HG03108 (cell line): ENCODE results near the gene OTUD7B.
A peak's percentile ranks its signal among the peaks of the same experiment; 100 is the strongest.

ENCODE experiments used
- ATAC-seq: cut with Tn5 transposase; IDR thresholded peaks from one replicate; pipeline ENCODE4 v1.9.1; 2021; ENCODE audit warnings: moderate library complexity; ENCODE audit not compliant: unreplicated experiment

The OTUD7B gene

GRCh38 chr1:150003801-150004200, 6.7 kb downstream of the OTUD7B start:
- ATAC-seq, result no peak

GRCh38 chr1:150002217-150002616, 8.3 kb downstream of the OTUD7B start:
- no peak for ATAC-seq

DNA sequence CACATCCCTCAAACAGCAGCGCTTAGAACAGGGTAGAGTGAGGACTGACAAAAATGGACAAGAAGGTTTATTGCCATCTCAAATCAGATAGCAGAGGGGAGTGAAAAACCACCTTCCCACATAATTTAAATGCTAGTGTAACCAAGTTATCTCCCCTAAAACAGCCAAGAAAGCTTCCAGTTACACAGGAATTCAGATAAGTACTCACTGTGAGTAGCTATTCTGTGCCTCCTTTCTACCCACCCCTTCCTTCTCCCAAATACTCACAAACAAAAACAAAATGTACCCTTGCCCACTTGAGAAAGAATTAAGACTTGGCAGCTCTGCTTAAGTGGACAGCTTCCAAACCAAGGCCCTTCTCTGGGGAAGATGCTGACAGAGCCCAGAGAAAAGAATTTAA, 9.1 kb downstream of the OTUD7B start:
- no peak for ATAC-seq

DNA sequence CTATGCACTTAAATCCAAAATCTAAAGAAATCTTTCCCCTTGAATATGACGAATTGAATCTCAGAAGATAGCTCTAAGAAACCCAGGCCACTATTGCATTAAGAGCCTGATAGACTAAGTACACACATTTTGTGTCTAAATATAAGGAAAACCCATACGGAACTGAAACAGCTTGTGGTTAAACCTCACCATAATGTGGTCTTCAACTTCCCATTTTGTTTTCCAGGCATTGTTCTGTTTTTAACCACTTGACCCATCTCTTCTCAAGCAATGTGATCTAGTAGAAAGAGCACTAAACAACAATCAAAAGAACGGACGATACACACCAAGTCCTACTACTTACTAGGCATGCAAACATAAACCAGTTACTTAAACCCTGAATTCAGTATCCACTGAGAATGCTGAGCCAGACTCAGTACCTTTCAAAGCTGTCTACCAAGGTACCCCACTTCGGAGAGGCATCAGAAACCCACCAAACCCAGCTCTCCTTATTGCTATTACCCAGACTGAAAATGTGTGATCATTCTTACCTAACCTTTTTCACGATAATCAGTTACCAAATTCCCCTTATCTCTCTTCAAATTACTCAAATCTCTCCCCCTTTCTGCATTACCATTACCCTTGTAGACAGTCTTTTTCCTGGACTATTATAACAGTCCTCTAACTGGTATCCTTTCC, 12.8 kb downstream of the OTUD7B start:
- peak; percentile 77 for ATAC-seq

DNA sequence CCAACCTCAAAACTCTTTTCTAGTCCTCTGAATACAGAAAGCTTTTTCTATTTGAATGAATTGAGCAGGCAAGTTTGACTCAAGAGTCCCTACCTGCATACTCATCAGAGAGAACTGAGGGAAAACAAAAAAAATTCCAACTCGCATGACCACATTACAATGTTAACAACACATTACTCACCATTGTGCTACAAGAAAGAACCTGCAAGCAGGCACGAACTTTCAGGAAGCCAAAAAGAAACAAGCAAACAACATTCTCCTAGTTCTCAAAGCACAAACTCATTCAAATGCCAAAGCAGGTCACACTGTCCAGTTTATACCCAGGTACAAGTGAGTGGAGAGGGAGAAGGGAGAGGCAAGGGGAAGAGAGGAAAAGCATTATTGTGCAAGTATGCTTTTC, 14.6 kb downstream of the OTUD7B start:
- ATAC-seq, result no peak

DNA sequence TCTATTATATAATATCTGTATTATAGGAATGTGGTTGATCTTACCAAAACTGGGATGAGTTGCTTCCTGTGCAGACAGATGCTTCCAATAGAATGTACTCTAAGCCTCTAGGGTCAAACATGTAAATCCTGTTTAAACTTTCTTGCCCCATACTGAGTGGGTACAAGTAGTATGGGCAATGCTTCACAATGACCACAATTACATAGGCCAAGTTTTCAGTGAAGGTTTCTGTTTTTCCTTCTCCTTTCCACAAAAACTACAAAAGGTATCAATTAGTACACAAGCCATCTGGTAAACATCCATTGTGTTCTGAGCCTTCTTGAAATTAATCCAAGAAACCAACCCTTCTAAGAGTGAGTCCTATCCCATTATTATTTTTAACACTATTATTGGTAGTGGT, 16.8 kb downstream of the OTUD7B start:
- no peak for ATAC-seq

GRCh38 chr1:149993181-149993580, 17.3 kb downstream of the OTUD7B start:
- ATAC-seq, result no peak

- ATAC-seq, result no peak
Measured at GRCh38 chr1:149987297-149987595, 23.3 kb downstream of the OTUD7B start.

- no peak for ATAC-seq
Measured at GRCh38 chr1:149986486-149987296, 23.8 kb downstream of the OTUD7B start.

DNA sequence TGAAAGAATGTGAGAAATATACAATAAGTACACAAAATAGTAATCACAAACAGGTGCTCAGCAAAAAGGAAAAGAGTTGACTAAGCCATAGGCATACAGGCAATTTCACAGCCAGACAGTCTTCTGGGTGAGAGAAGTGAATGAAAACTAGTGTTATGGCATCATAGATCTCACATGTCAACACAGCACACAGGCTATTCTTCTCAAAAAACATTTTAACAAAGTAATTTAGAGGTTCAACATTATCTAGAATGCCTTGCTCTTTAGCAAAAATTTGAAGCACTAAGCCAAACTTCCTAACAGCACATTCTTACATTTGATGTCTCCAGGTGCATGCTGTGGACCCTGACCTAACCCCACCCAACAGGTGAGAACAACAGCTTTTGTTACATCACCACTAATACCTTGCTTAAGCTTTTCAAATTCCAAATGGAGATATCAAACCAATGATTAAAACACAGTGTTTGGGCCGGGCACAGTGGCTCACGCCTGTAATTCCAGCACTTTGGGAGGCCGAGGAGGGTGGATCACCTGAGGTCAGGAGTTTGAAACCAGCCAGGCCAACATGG, 30.5 kb downstream of the OTUD7B start:
- no peak for ATAC-seq

- no peak for ATAC-seq
Measured at GRCh38 chr1:149979245-149979971, 31.1 kb downstream of the OTUD7B start.

DNA sequence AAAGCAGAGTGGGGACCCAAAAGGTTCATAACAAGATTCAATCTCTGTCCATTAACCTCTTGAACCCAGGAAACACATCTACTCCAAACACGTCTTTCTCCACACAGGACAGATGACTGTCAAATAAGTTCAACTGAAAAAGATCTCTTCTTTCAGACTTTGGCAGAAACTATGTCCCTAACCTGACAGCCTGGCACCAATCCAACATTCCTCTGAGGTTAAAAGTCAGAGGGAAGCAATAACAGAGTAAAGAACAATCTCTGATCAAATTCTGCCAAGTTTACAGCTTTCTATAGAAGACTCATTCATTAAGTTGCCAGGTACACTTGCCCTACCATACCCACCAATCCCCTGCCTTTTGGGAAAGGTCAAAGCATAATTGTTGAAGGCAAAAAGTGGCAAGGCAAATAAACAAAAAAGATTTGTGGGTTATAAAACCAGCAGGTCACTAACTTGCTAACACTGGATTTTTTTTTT, 31.9 kb downstream of the OTUD7B start:
- ATAC-seq, result no peak

DNA sequence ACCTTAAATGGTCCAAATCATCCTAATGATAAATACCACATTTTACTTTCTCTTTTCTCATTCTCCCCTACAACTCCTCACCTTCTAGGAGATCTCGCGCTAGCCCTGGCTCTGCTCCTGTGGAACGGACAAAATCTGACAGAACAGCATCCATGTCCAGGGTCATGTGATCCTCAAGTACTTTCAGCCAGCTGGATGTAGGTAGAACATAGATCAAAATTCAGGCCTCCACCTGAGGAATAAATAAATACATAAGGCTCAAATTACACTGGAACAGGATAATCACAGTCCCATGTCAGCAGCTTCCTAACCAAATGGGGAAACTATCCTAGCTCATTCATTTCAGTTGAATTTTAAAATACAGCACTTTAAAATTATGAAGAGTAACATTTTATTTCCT, 33.2 kb downstream of the OTUD7B start:
- no peak for ATAC-seq

DNA sequence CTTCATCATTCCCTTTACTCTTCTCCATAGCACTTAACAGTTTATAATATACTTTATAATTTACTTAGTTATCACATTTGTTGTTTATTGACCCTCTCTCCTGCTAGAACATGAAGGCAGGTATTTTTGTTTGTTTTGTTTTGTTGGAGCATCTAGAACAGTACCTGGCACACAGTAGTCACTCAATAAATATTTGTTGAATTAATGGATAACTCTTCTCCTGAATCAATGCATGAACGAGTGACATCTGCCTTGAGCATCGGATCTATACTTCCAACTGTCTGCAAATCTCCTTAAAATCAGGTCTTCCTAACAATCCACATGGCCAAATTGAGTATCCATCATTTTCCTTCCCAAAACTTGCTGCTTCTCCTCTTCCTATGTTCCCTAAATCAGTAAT, 38.0 kb downstream of the OTUD7B start:
- ATAC-seq, result no peak

DNA sequence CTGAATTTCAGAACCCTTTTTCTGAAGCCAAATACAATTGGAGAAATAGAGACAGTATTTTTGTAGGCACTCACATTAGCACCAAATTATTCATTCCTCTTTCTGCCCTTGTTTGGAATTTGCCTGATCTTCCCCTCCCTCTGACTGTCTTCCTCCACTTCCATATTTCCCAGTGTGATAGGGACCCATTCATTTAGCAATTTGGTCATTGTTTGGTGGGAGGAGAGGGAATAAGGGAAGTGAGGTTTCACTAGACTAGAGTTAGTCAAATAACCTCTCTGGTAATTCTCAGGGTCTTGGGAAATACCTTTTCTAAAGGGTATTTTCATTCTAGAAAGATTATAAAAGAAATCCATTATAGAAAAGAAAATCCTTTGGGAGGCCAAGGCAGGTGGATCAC, 42.9 kb downstream of the OTUD7B start:
- ATAC-seq, result no peak

GRCh38 chr1:149967041-149967440, 43.5 kb downstream of the OTUD7B start:
- no peak for ATAC-seq

DNA sequence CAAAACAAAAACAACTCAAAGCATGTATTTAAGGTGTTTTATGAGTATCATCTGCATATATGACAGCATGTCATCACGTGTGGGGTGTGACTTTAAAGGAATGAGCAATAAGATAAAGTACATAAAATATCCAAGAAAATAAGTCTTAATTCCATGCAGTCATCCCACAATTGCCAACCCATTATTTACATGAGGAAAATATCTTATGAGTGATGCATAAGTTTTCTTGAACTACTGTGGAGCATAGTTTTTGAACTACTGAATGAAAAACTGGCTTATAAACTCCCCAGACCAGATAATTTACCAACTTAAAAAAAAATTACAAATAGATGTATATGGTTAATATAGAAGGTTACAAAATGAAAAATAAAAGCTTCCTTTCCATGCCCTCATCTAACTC, 44.1 kb downstream of the OTUD7B start:
- ATAC-seq, result no peak

GRCh38 chr1:149965440-149965839, 45.1 kb downstream of the OTUD7B start:
- no peak for ATAC-seq

DNA sequence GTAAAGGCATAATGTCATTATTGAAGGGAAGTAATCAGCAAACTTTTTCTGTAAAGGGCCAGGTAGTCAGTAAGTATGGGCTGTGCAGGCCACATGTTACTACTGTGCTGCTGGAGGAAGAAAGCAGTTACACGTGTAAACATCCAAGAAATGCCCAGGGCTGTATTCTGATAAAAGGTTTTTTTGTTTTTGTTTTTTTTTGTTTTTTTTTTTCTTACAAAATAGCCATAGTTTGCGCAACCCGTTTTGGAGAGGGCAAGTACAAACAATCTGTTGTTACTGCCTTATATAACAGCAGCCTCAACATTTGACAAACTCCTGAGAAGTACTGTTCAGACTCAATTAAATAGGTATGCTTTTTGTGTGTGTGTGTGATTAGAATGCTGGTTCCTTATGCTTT, 47.2 kb downstream of the OTUD7B start:
- ATAC-seq, result no peak

GRCh38 chr1:149962736-149963135, 47.8 kb downstream of the OTUD7B start:
- no peak for ATAC-seq

DNA sequence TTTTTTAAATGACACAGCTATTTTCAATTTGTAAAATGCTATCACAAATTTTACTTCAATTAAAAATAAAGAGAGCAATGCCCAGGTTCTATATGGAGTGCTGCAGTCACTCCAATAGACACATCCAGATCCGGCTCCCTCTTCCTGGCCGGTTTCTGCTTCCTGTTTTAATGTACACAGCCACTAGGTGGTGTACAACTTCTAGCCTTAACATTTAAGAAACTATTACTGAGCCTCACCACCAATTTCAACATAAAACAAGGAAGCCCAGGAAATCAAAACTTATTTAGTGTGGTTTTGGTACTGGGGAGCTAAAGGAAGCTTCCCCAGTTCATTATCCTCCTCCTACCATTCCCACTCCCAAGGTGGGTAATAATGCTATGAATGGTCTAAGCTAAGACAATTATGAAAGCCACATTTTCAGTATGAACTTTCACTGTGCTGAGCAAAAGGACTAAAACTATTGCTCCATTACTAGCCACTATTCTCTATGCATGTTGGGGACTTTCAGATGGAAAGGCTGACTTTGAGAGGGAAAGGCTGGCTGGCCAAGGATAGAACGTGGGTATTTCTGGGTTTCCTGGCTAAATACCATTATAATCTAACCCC, 48.4 kb downstream of the OTUD7B start:
- ATAC-seq, result peak; percentile 59
